Loucy (cell line): ENCODE results near the gene DIRAS3.

Experiments used
- H2AFZ ChIP-seq: fragments of 200-600 bp; sonication (generic); 2 replicates; pipeline ENCODE4 v1.6.0; 2016; ENCODE audit warnings: antibody characterized with exemption, mild to moderate bottlenecking, low read length, moderate library complexity
- H3F3A ChIP-seq: fragments of 200-600 bp; 2 replicates; pipeline ENCODE4 v1.6.0; 2016; ENCODE audit warnings: antibody characterized with exemption, low read depth, mild to moderate bottlenecking
- H3K27me3 ChIP-seq: fragments of 200-600 bp; sonication (generic); 2 replicates; pipeline ENCODE4 v1.6.1; 2014; ENCODE audit warnings: low read length, mild to moderate bottlenecking; ENCODE audit not compliant: insufficient read depth, poor library complexity, severe bottlenecking
- H3K36me3 ChIP-seq: fragments of 200-600 bp; sonication (generic); 2 replicates; pipeline ENCODE4 v1.6.1; 2016; ENCODE audit warnings: low read length; ENCODE audit not compliant: insufficient read depth
- H3K4me1 ChIP-seq: fragments of 200-600 bp; sonication (generic); 2 replicates; pipeline ENCODE4 v1.5.1; 2014; ENCODE audit warnings: low read length, mild to moderate bottlenecking; ENCODE audit not compliant: insufficient read depth, poor library complexity, severe bottlenecking
- H3K4me2 ChIP-seq: fragments of 200-600 bp; sonication (generic); 2 replicates; pipeline ENCODE4 v1.6.0; 2014; ENCODE audit warnings: antibody characterized with exemption, low read length, low read depth, mild to moderate bottlenecking; ENCODE audit not compliant: poor library complexity, severe bottlenecking
- H3K4me3 ChIP-seq: fragments of 200-600 bp; sonication (generic); 2 replicates; pipeline ENCODE4 v1.5.1; 2014; ENCODE audit warnings: low read length, mild to moderate bottlenecking, mixed read lengths; ENCODE audit not compliant: poor library complexity, severe bottlenecking
- H3K79me2 ChIP-seq: fragments of 200-600 bp; sonication (generic); 2 replicates; pipeline ENCODE4 v1.6.1; 2014; ENCODE audit warnings: low read length; ENCODE audit not compliant: insufficient read depth
- H3K9ac ChIP-seq: fragments of 200-600 bp; sonication (generic); 2 replicates; pipeline ENCODE4 v1.6.0; 2014; ENCODE audit warnings: mild to moderate bottlenecking, low read depth, low read length, moderate library complexity; ENCODE audit not compliant: poor library complexity, severe bottlenecking
- H3K9me2 ChIP-seq: fragments of 200-600 bp; sonication (generic); replicated peaks from 2 replicates; pipeline ENCODE4 v1.6.1; 2016; ENCODE audit warnings: low read depth, low read length, mixed read lengths
- H3K9me3 ChIP-seq: fragments of 200-600 bp; sonication (generic); 2 replicates; pipeline ENCODE4 v1.6.1; 2014; ENCODE audit warnings: mild to moderate bottlenecking, antibody characterized with exemption, low read length, low read depth; ENCODE audit not compliant: insufficient read depth
- H4K20me1 ChIP-seq: fragments of 200-600 bp; sonication (generic); 2 replicates; pipeline ENCODE4 v1.6.0; 2014; ENCODE audit warnings: antibody characterized with exemption, low read length, mild to moderate bottlenecking; ENCODE audit not compliant: insufficient read depth, poor library complexity, severe bottlenecking
- CTCF ChIP-seq: fragments of 200-600 bp; sonication (generic); conservative IDR thresholded peaks from 2 replicates; pipeline ENCODE4 v1.5.1; 2014; ENCODE audit warnings: mild to moderate bottlenecking, antibody characterized with exemption, low read length
- EZH2phosphoT487 ChIP-seq: fragments of 200-600 bp; IDR thresholded peaks from 2 replicates; pipeline ENCODE4 v1.6.1; 2018; ENCODE audit warnings: antibody characterized with exemption, mild to moderate bottlenecking, moderate library complexity, borderline replicate concordance

Gene DIRAS3

GRCh38 chr1:68046885-68047658 is 3.4 kb downstream of the DIRAS3 start:
- H3K4me3 ChIP-seq: no peak overlapping the region
- no peak overlapping the region for H2AFZ ChIP-seq

GRCh38 chr1:68046423-68046822 is 4.0 kb downstream of the DIRAS3 start:
- H3K4me3 ChIP-seq: no peak overlapping the region

More at GRCh38 chr1:68046885-68047658, 3.4 kb downstream of the DIRAS3 start:
- Histone ChIP-seq H3K4me2 (no peak overlapping the region), H3K4me1 (no peaks in the 10 kb centered on the region), H4K20me1 (no peaks in the 10 kb centered on the region), H3K36me3 (no peaks in the 10 kb centered on the region), H3K9ac (no peak overlapping the region), H3K79me2 (no peaks in the 10 kb centered on the region), H3F3A (no peaks in the 10 kb centered on the region), H3K9me3 (no peaks in the 10 kb centered on the region), H3K27me3 (no peaks in the 10 kb centered on the region), H3K9me2 (no peaks in the 10 kb centered on the region)
- TF ChIP-seq EZH2phosphoT487 (no peak), CTCF (no peak)

GRCh38 chr1:68045511-68046180 is 4.8 kb downstream of the DIRAS3 start:
- TF ChIP-seq CTCF (no peak), EZH2phosphoT487 (no peak)
- no peaks in the 10 kb centered on the region for H3K27me3 ChIP-seq
- no peak overlapping the region for H2AFZ ChIP-seq

More at GRCh38 chr1:68046423-68046822, 4.0 kb downstream of the DIRAS3 start:
- no peaks in the 10 kb centered on the region for H3K27me3 ChIP-seq
- no peaks in the 10 kb centered on the region for H3K79me2 ChIP-seq
- H2AFZ ChIP-seq: no peak overlapping the region
- no peak overlapping the region for H3K4me2 ChIP-seq
- no peaks in the 10 kb centered on the region for H3K9me2 ChIP-seq
- H3K4me1 ChIP-seq: no peaks in the 10 kb centered on the region
- H3K9ac ChIP-seq: no peak overlapping the region
- H3K9me3 ChIP-seq: no peaks in the 10 kb centered on the region
- H4K20me1 ChIP-seq: no peaks in the 10 kb centered on the region
- TF ChIP-seq CTCF (no peak), EZH2phosphoT487 (no peak)
- no peaks in the 10 kb centered on the region for H3F3A ChIP-seq
- H3K36me3 ChIP-seq: no peaks in the 10 kb centered on the region

More at GRCh38 chr1:68045511-68046180, 4.8 kb downstream of the DIRAS3 start:
- no peaks in the 10 kb centered on the region for H3K9me3 ChIP-seq
- no peaks in the 10 kb centered on the region for H4K20me1 ChIP-seq
- no peaks in the 10 kb centered on the region for H3K36me3 ChIP-seq
- H3F3A ChIP-seq: no peaks in the 10 kb centered on the region
- no peak overlapping the region for H3K4me2 ChIP-seq
- no peak overlapping the region for H3K9ac ChIP-seq
- no peaks in the 10 kb centered on the region for H3K9me2 ChIP-seq
- no peaks in the 10 kb centered on the region for H3K79me2 ChIP-seq
- H3K4me1 ChIP-seq: no peaks in the 10 kb centered on the region
- H3K4me3 ChIP-seq: no peak overlapping the region
